Body of pancreas (tissue), 4 donors: Measurements from ENCODE around the gene S100A1. TPM values are rescaled to one million over a fixed set of nuclear protein-coding genes. Genes with fewer than 3 reads are reported as not detected.

Source experiments
- ATAC-seq: fragments of 150-250 bp; one replicate; pipeline ENCODE4 v1.9.1; 2016
- DNase-seq, 4 donors: peaks; one replicate each; pipeline ENCODE4 v3.0.0-alpha.2; 2019
- H3K27ac ChIP-seq, 4 donors: fragments of 200-600 bp; sonication (generic); 1 replicate in 3 of 4; 2 replicates in 1 of 4; pipeline versions ENCODE4 v1.5.1 to v1.6.1; 2016 to 2019; ENCODE audit warnings: mild to moderate bottlenecking in 1 of 4, mixed read lengths in 1 of 4, moderate library complexity in 1 of 4
- H3K27me3 ChIP-seq, 2 donors: fragments of 200-600 bp; sonication (generic); one replicate each; pipeline ENCODE4 v1.6.0; 2016; ENCODE audit warnings: mild to moderate bottlenecking in 1 of 2
- H3K36me3 ChIP-seq, 2 donors: fragments of 200-600 bp; sonication (generic); replicated peaks in 1 of 2; 2 replicates each; pipeline ENCODE4 v1.5.1; 2016; ENCODE audit warnings: low read depth in 2 of 2; ENCODE audit not compliant: insufficient read depth in 1 of 2
- H3K4me1 ChIP-seq: fragments of 200-600 bp; sonication (generic); one replicate; pipeline ENCODE4 v1.6.0; 2016
- H3K4me3 ChIP-seq, 2 donors: fragments of 200-600 bp; sonication (generic); 1 replicate in 1 of 2; 2 replicates in 1 of 2; pipeline ENCODE4 v1.5.1; 2016 to 2019
- H3K9me3 ChIP-seq, 3 donors: fragments of 200-600 bp; sonication (generic); 1 replicate in 2 of 3; 2 replicates in 1 of 3; pipeline ENCODE4 v1.5.1; 2016
- CTCF ChIP-seq, 7 experiments: fragments of 450-650 bp in 4 of 7; fragments of 200-600 bp in 3 of 7; sonication (generic) in 3 of 7; IDR thresholded peaks; one replicate each; pipeline ENCODE4 v1.5.1; 2016 to 2019; ENCODE audit warnings: antibody characterized with exemption in 7 of 7
- POLR2A ChIP-seq, 3 donors: fragments of 450-650 bp; IDR thresholded peaks; one replicate each; pipeline ENCODE4 v1.6.1; 2016; ENCODE audit warnings: antibody characterized with exemption in 3 of 3, mild to moderate bottlenecking in 2 of 3
- WGBS, 2 donors: methylation state at CpG; one replicate each; pipeline ENCODE4 v1.1.5; 2017; 5-methylcytosine and 5-hydroxymethylcytosine counted together
- intact Hi-C: fragments of 100-400 bp; cut with DNase I; formaldehyde crosslinking; loops from one replicate; pipeline ENCODE4 v1.15.1; 2023
- total RNA-seq, 2 donors: library from RNA; depleted of rRNA; stranded (reverse); fragments of >200 nt; gene quantifications; one replicate each; pipeline ENCODE4 v1.1.0, GENCODE V29; 2016

The S100A1 gene
- total RNA-seq, 2 donors from 2014 or later, result 7.3 to 57.0 TPM

- ATAC-seq, result no peak
- Histone ChIP-seq H3K27me3 (no peaks in the 10 kb centered on the region), H3K4me1 (peaks cover 50% of the 10 kb centered on the region), H3K27ac (no peak overlapping the region), H3K36me3 (no peaks in the 10 kb centered on the region), H3K4me3 (no peak overlapping the region), H3K9me3 (no peaks in the 10 kb centered on the region)
- WGBS, 2 donors, result 75 to 79% methylated on average over 1 of the region's 1 CpG
- no peak for DNase-seq
- TF ChIP-seq CTCF (IDR thresholded peaks at IDR 0.05) (no peak), POLR2A (IDR thresholded peaks at IDR 0.05) (no peak)
- intact Hi-C loops, result loop anchor here (5.0 kb wide), 1 partner anchor 34 kb away; no protein-coding TSS in a partner anchor
Measured at GRCh38 chr1:153611356-153611755, 16.9 kb upstream of the S100A1 start.

DNA sequence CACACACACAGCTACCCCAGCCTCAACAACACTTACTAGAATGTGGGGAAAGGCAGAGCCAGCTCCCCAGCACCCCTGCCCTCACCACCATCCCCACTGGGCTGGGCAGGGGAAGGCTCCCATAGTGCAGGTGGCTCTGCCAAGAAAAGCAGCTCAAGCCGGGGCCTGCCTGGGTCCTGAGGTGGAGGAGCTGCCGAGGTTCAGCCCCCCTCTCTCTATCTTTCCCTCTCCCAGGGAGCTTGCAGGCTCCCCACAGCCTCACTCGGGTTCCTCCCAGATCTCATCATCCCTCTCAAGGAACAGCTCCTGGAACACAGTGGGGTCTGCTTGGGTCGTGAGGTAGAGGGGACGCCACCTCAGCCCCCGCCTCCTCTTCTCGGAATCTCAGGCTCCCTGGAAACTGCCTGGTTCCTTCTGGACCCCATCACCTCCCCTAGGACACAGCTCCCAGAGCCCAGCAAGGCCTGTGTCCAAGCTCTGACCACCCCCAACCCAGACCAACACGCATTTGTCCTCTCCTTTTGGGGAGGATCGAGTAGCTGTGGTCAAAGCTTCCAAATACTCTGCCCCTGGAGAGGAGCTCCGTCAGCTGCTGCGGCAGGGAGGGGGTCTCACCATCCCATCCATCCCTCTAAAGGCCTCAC lies 16.0 kb upstream of the S100A1 start:
- peak overlapping the region; percentile 67 to 89 (median 85) for H3K27ac ChIP-seq
- ATAC-seq (no peak), DNase-seq (peak in 1 of 4 donors; percentile 35)
- peak overlapping the region; percentile 28 to 40 for H3K4me3 ChIP-seq
- no peaks in the 10 kb centered on the region for H3K9me3 ChIP-seq
- H3K27me3 ChIP-seq, result no peaks in the 10 kb centered on the region
- intact Hi-C loops, result loop anchor here (5.0 kb wide), 1 partner anchor 35 kb away; no protein-coding TSS in a partner anchor
- TF ChIP-seq CTCF (IDR thresholded peaks at IDR 0.05) (no peak), POLR2A (IDR thresholded peaks at IDR 0.05) (no peak)
- WGBS, 2 donors, result 13 to 26% methylated on average over 11 of the region's 11 CpGs
- peaks cover 59% of the 10 kb centered on the region for H3K4me1 ChIP-seq
- no peaks in the 10 kb centered on the region for H3K36me3 ChIP-seq

DNA sequence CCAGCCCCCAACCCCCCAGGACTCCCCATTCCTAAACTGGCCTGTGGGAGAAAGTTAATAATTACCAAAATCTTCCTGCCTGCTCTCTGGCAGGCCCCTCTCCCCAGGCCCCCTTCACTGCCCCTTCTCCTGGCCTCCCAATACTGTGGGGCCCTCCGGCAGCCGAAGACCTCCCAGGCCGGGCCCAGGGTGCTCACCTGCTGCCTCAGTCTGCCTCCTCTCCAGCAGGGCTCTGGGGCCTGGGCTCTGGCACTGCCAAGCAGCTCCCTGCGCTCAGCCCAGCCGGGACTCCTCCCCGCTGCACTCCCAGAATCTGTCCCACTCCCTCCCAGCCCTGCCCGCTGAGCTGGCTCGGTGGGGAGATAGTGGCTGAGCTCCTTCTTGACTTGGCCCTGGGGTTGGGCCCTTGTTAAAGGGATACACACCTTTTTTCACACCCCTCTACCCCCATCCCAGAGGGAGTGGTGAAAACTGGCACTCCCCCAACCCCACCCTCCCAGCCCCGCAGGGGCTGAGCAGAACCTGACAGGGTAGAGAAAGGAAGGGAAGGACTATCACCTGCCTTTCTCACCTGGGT lies 15.4 kb upstream of the S100A1 start, which contains the start of gene S100A16:
TSS of gene S100A16 (minus strand) at position 383 of the 577 bp plus-strand sequence. CDS start 4,986 bp downstream, outside the sequence.
- no peaks in the 10 kb centered on the region for H3K27me3 ChIP-seq
- H3K27ac ChIP-seq, result peak within 1 kb of the TSS; percentile 67 to 89 (median 85)
- peak within 1 kb of the TSS; percentile 28 to 40 for H3K4me3 ChIP-seq
- intact Hi-C loops, result loop anchor here (5.0 kb wide), 1 partner anchor 36 kb away; no protein-coding TSS in a partner anchor
- peak; percentile 76 for ATAC-seq
- H3K4me1 ChIP-seq, result peaks cover 65% of the 10 kb centered on the region
- DNase-seq, result peak; percentile 70 to 84 (median 81)
- TF ChIP-seq CTCF (IDR thresholded peaks at IDR 0.05), result no peak
- peak; percentile 44 to 82 (median 76) for TF ChIP-seq POLR2A (IDR thresholded peaks at IDR 0.05)
- no peaks in the 10 kb centered on the region for H3K36me3 ChIP-seq
- no peaks in the 10 kb centered on the region for H3K9me3 ChIP-seq
- 13 to 28% methylated on average over 8 to 9 of the region's 9 CpGs for WGBS, 2 donors

- 65 to 72% methylated on average over 4 to 5 of the region's 5 CpGs for WGBS, 2 donors
- Histone ChIP-seq H3K27ac (peak overlapping the region; percentile 67 to 89 (median 85)), H3K9me3 (no peaks in the 10 kb centered on the region), H3K4me3 (no peak overlapping the region), H3K4me1 (peaks cover 61% of the 10 kb centered on the region), H3K27me3 (no peaks in the 10 kb centered on the region), H3K36me3 (no peaks in the 10 kb centered on the region)
- no peak for DNase-seq
- TF ChIP-seq CTCF (IDR thresholded peaks at IDR 0.05) (no peak), POLR2A (IDR thresholded peaks at IDR 0.05) (no peak)
- ATAC-seq, result no peak
- intact Hi-C loops, result loop anchor here (5.0 kb wide), 1 partner anchor 36 kb away; no protein-coding TSS in a partner anchor
Measured at GRCh38 chr1:153613406-153613805, 14.8 kb upstream of the S100A1 start.
